Measurements from ENCODE around the gene C6. TPM values are rescaled to one million over a fixed set of nuclear protein-coding genes. Genes with fewer than 3 reads are reported as not detected.

C6 gene
- total RNA-seq, 1 experiment from 2014 or later = 0.37 TPM

GRCh38 chr5:41156739-41157138 lies 56.6 kb downstream of the C6 start:
- Histone ChIP-seq H2AFZ (ENCODE audit: low read depth, low read length, poor library complexity, severe bottlenecking) (no peak overlapping the region), H3K36me3 (ENCODE audit: control insufficient read depth in 1 of 2, insufficient read depth in 2 of 2, low read length in 2 of 2) (no peaks in the 10 kb centered on the region), H3K4me3 (replicated peaks in 1 of 2; ENCODE audit: low read depth in 1 of 2, low read length in 2 of 2) (no peak overlapping the region), H3K9ac (ENCODE audit: low read length) (no peak overlapping the region), H3K9me2 (ENCODE audit: insufficient read depth) (no peaks in the 10 kb centered on the region), H3K4me1 (ENCODE audit: control insufficient read depth in 1 of 2, insufficient read depth in 2 of 2, low read length in 2 of 2) (no peaks in the 10 kb centered on the region), H3K9me3 (ENCODE audit: control insufficient read depth in 1 of 2, insufficient read depth in 1 of 2, low read depth in 1 of 2, low read length in 2 of 2) (no peaks in the 10 kb centered on the region), H3K79me2 (ENCODE audit: insufficient read depth, low read length) (no peaks in the 10 kb centered on the region), H3K27ac (ENCODE audit: low read depth, low read length) (no peak overlapping the region), H4K20me1 (ENCODE audit: insufficient read depth) (no peaks in the 10 kb centered on the region), H3K4me2 (ENCODE audit: low read length) (no peak overlapping the region), H3K27me3 (ENCODE audit: insufficient read depth, low read length) (0 out of 2 replicates have a peak, but pooled peaks cover 1% of the 10 kb centered on the region)
- ATAC-seq = no peak
- ChIA-PET CTCF (no interaction called here), RAD21 (ENCODE audit: low non-redundant PET in 1 of 2, low total read pairs in 2 of 2, uncharacterized antibody in 2 of 2, unreplicated experiment in 2 of 2) (no interaction called here), POLR2A (no interaction called here)
- BruUV-seq (replicated peaks) = no TSS peak
- TF ChIP-seq FOSL1 (IDR thresholded peaks at IDR 0.05; ENCODE audit: low read depth) (no peak), ATF3 (IDR thresholded peaks at IDR 0.05) (no peak), CTCF (IDR thresholded peaks at IDR 0.05 in 2 of 3, conservative IDR thresholded peaks at IDR 0.05 in 1 of 3; ENCODE audit: borderline replicate concordance in 1 of 3, insufficient read depth in 1 of 3, low read depth in 2 of 3, low read length in 2 of 3) (no peak), EZH2phosphoT487 (IDR thresholded peaks at IDR 0.05; ENCODE audit: borderline replicate concordance) (no peak), POLR2A (IDR thresholded peaks at IDR 0.05; ENCODE audit: borderline replicate concordance, extremely low read depth, insufficient read depth, insufficient read length) (no peak), EGR1 (IDR thresholded peaks at IDR 0.05; ENCODE audit: low read depth) (no peak), CEBPB (IDR thresholded peaks at IDR 0.05; ENCODE audit: low read depth) (no peak), YY1 (IDR thresholded peaks at IDR 0.05; ENCODE audit: extremely low read depth, insufficient replicate concordance, low read depth, low read length) (no peak), SRF (IDR thresholded peaks at IDR 0.05; ENCODE audit: low read depth) (no peak), ELF1 (IDR thresholded peaks at IDR 0.05; ENCODE audit: borderline replicate concordance, low read depth) (no peak), POLR2AphosphoS5 (IDR thresholded peaks at IDR 0.05; ENCODE audit: low read depth, low read length) (no peak), TCF7L2 (IDR thresholded peaks at IDR 0.05; ENCODE audit: borderline replicate concordance, extremely low read depth, insufficient read depth, insufficient read length) (no peak), RAD21 (IDR thresholded peaks at IDR 0.05; ENCODE audit: low read depth) (no peak), MAX (IDR thresholded peaks at IDR 0.05) (no peak)
- intact Hi-C loops (cut with micrococcal nuclease) = no loop called here
- no peak for DNase-seq (ENCODE audit: low read depth, low spot score)

All from HCT116 (cell line).